Measurements from ENCODE around the gene CSNK1G1.

The CSNK1G1 gene

GRCh38 chr15:64187396-64188191 lies 168.4 kb downstream of the CSNK1G1 start:
- Histone ChIP-seq H3K4me3 (ENCODE audit: low read depth, low read length) (no peak overlapping the region), H3K36me3 (replicated peaks) (no peaks in the 10 kb centered on the region), H3K27me3 (replicated peaks) (no peaks in the 10 kb centered on the region), H3K27ac (no peak overlapping the region)
- in situ Hi-C loops (cut with HindIII; ENCODE audit: low pct_ligation_motif_present, low sequenced_read_pairs) = no loop called here
- DNase-seq = no peak
- TF ChIP-seq CTCF (IDR thresholded peaks at IDR 0.05; ENCODE audit: low read depth, low read length, missing control alignments) = no peak

GRCh38 chr15:64185146-64185911 lies 170.6 kb downstream of the CSNK1G1 start:
- Histone ChIP-seq H3K27ac (no peak overlapping the region), H3K4me3 (ENCODE audit: low read depth, low read length) (no peak overlapping the region), H3K36me3 (replicated peaks) (no peaks in the 10 kb centered on the region), H3K27me3 (replicated peaks) (no peaks in the 10 kb centered on the region)
- in situ Hi-C loops (cut with HindIII; ENCODE audit: low pct_ligation_motif_present, low sequenced_read_pairs) = no loop called here
- TF ChIP-seq CTCF (IDR thresholded peaks at IDR 0.05; ENCODE audit: low read depth, low read length, missing control alignments) = no peak
- no peak for DNase-seq

DNA sequence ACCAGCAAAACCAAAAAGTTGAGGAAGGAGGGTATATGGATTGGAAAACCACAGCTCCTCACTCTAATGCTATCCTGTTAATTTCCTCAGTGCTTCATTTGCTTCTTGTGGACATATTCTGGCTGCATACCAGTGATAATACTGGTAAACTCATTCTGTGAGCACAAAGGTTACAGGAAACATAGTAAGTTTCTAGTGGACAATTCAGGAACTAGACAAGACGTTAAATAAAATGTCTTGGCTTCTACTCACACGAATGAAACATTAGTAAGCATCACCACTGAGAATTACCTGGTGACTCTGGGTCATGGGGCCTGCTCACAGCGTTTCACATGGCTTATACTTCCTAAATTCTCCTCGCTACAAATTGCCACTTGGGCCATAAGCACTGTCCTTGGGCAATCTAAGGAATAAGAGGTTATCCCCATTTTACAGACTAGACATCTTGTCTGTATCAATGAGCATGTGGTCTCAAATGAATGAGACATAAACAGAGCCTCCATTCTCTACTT lies 173.1 kb downstream of the CSNK1G1 start:
- H3K4me3 ChIP-seq (ENCODE audit: low read depth, low read length) = no peak overlapping the region
- TF ChIP-seq CTCF (IDR thresholded peaks at IDR 0.05; ENCODE audit: low read depth, low read length, missing control alignments) = no peak
- H3K27me3 ChIP-seq (replicated peaks) = no peaks in the 10 kb centered on the region
- peaks cover 9% of the 10 kb centered on the region for H3K36me3 ChIP-seq (replicated peaks)
- in situ Hi-C loops (cut with HindIII; ENCODE audit: low pct_ligation_motif_present, low sequenced_read_pairs) = no loop called here
- DNase-seq = no peak
- H3K27ac ChIP-seq = no peak overlapping the region

DNA sequence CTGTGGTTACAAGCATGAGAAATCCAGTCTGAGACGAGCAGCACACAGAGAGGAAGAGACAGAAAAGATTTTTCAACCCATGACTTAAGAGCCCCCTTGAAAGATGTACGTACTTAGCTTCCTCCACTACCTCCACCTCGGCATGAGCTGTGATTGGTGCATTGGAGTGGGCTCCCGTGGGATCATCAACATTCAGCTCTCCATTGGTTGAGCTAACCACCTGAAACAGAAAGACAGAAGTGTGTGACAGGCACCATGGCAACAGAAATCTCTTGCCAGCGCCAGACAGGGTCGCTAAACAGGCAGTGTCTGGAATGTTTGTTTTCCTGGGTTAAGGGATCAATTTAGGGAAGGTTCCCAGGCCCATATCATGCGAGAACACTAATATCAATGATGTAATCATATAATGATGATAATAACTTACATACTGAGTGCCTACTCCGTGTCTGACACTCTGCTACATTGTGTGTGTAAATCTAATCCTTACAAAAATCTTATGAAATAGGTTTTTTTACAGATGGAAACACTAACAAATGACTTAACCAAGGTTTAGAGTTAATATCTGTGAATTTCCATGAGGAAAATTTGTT lies 175.6 kb downstream of the CSNK1G1 start:
- DNase-seq = no peak
- H3K4me3 ChIP-seq (ENCODE audit: low read depth, low read length) = no peak overlapping the region
- in situ Hi-C loops (cut with HindIII; ENCODE audit: low pct_ligation_motif_present, low sequenced_read_pairs) = no loop called here
- peaks cover 14% of the 10 kb centered on the region for H3K36me3 ChIP-seq (replicated peaks)
- TF ChIP-seq CTCF (IDR thresholded peaks at IDR 0.05; ENCODE audit: low read depth, low read length, missing control alignments) = no peak
- no peaks in the 10 kb centered on the region for H3K27me3 ChIP-seq (replicated peaks)
- no peak overlapping the region for H3K27ac ChIP-seq

DNA sequence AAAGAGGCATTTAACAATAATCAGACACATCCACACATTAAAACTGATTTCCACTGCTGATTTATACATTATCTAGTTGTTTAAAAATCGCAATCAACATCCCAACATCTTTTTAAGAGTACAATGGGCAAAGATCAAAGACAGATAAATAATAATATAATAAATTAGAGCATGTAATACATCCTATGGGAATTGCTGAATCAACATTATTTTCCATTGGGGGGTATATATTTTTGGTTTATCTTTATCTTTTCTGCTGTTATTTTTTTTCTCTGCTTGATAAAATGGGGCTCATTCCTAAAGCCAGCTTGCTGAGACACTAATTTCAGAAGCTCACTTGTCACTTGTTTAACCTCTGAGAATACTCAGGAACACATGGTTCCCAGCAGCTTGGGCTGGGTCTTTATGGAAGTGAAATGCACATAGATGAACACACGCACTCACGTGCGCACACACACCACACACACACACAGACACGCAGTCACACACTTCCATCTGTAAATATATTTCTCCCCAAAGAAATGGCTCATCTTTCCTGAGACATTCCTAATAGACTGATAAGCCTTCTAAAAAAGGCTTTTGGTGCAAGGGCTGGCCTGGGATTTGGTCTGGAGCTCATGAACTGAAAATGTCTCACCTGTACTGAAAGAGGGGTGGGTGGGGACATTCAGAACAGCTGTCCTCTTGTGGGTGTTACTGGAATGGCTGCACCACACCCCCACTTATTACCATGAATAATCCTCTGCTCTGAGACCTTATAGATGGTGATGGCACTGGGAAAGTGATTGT lies 189.7 kb downstream of the CSNK1G1 start:
- no peak for DNase-seq
- no peak for TF ChIP-seq CTCF (IDR thresholded peaks at IDR 0.05; ENCODE audit: low read depth, low read length, missing control alignments)
- Histone ChIP-seq H3K27me3 (replicated peaks) (no peaks in the 10 kb centered on the region), H3K36me3 (replicated peaks) (peaks cover 18% of the 10 kb centered on the region), H3K4me3 (ENCODE audit: low read depth, low read length) (no peak overlapping the region), H3K27ac (no peak overlapping the region)
- in situ Hi-C loops (cut with HindIII; ENCODE audit: low pct_ligation_motif_present, low sequenced_read_pairs) = no loop called here
